DOHH2 (cell line): Measurements from ENCODE around the gene RPS6KA2.

ENCODE experiments used
- H3F3A ChIP-seq: fragments of 200-600 bp; sonication (generic), shearing (Covaris generic); 2 replicates; pipeline ENCODE4 v1.6.0; 2016; ENCODE audit warnings: antibody characterized with exemption, mild to moderate bottlenecking; ENCODE audit not compliant: control insufficient read depth, insufficient read depth
- H3K27ac ChIP-seq: fragments of 200-600 bp; sonication (generic); 2 replicates; pipeline ENCODE4 v1.5.1; 2014; ENCODE audit warnings: low read depth, mild to moderate bottlenecking, low read length, moderate library complexity
- H3K27me3 ChIP-seq: fragments of 200-600 bp; sonication (generic); 2 replicates; pipeline ENCODE4 v1.6.1; 2014; ENCODE audit warnings: mild to moderate bottlenecking, low read length, mixed read lengths; ENCODE audit not compliant: control insufficient read depth
- H3K36me3 ChIP-seq: fragments of 200-600 bp; sonication (generic); 2 replicates; pipeline ENCODE4 v1.6.1; 2014; ENCODE audit warnings: mild to moderate bottlenecking, low read length, moderate library complexity, mixed read lengths; ENCODE audit not compliant: control insufficient read depth
- H3K4me1 ChIP-seq: fragments of 200-600 bp; sonication (generic); 2 replicates; pipeline ENCODE4 v1.6.1; 2014; ENCODE audit warnings: mild to moderate bottlenecking, low read length, mixed read lengths; ENCODE audit not compliant: control insufficient read depth
- H3K4me2 ChIP-seq: fragments of 200-600 bp; sonication (generic); 2 replicates; pipeline ENCODE4 v1.6.0; 2014; ENCODE audit warnings: mild to moderate bottlenecking, low read length, moderate library complexity
- H3K4me3 ChIP-seq: fragments of 200-600 bp; sonication (generic); 2 replicates; pipeline ENCODE4 v1.5.1; 2014; ENCODE audit warnings: mild to moderate bottlenecking, low read length, mixed read lengths
- H3K79me2 ChIP-seq: fragments of 200-600 bp; sonication (generic); 2 replicates; pipeline ENCODE4 v1.6.1; 2014; ENCODE audit warnings: mild to moderate bottlenecking, low read length, mixed read lengths; ENCODE audit not compliant: control insufficient read depth
- H3K9me2 ChIP-seq: fragments of 200-600 bp; sonication (generic); replicated peaks from 2 replicates; pipeline ENCODE4 v1.6.1; 2014; ENCODE audit warnings: mild to moderate bottlenecking, low read length, mixed read lengths; ENCODE audit not compliant: control insufficient read depth
- H3K9me3 ChIP-seq: fragments of 200-600 bp; sonication (generic); 2 replicates; pipeline ENCODE4 v1.6.1; 2014; ENCODE audit warnings: antibody characterized with exemption, low read length, mixed read lengths; ENCODE audit not compliant: control insufficient read depth, insufficient read depth
- H4K20me1 ChIP-seq: fragments of 200-600 bp; sonication (generic); 2 replicates; pipeline ENCODE4 v1.6.0; 2014; ENCODE audit warnings: low read depth, mild to moderate bottlenecking, antibody characterized with exemption, low read length, moderate library complexity; ENCODE audit not compliant: control insufficient read depth, insufficient read depth
- CTCF ChIP-seq: fragments of 200-600 bp; sonication (generic); IDR thresholded peaks from one replicate; pipeline ENCODE4 v1.5.1; 2014; ENCODE audit warnings: antibody characterized with exemption, mild to moderate bottlenecking, low read depth, low read length; ENCODE audit not compliant: poor library complexity, severe bottlenecking
- EZH2phosphoT487 ChIP-seq: fragments of 200-600 bp; sonication (generic); IDR thresholded peaks from 2 replicates; pipeline ENCODE4 v1.6.1; 2017; ENCODE audit warnings: borderline replicate concordance, mild to moderate bottlenecking, antibody characterized with exemption, low read length, moderate library complexity, mixed read lengths

The RPS6KA2 gene

GRCh38 chr6:166498228-166498627 is 128.8 kb downstream of the RPS6KA2 start:
- H3K4me1 ChIP-seq: no peaks in the 10 kb centered on the region
- H4K20me1 ChIP-seq: no peaks in the 10 kb centered on the region
- no peaks in the 10 kb centered on the region for H3K9me2 ChIP-seq
- H3K4me3 ChIP-seq: no peak overlapping the region
- H3F3A ChIP-seq: no peaks in the 10 kb centered on the region
- no peak overlapping the region for H3K27ac ChIP-seq
- no peaks in the 10 kb centered on the region for H3K79me2 ChIP-seq
- no peaks in the 10 kb centered on the region for H3K36me3 ChIP-seq
- no peaks in the 10 kb centered on the region for H3K27me3 ChIP-seq
- peaks cover 11% of the 10 kb centered on the region; the same call in 1 of the 2 replicates for H3K9me3 ChIP-seq
- no peak for TF ChIP-seq EZH2phosphoT487
- no peak for TF ChIP-seq CTCF
- H3K4me2 ChIP-seq: no peak overlapping the region

- H3K79me2 ChIP-seq: no peaks in the 10 kb centered on the region
- no peak overlapping the region for H3K27ac ChIP-seq
- peaks cover 11% of the 10 kb centered on the region; the same call in 1 of the 2 replicates for H3K9me3 ChIP-seq
- no peaks in the 10 kb centered on the region for H3F3A ChIP-seq
- no peaks in the 10 kb centered on the region for H3K36me3 ChIP-seq
- H3K9me2 ChIP-seq: no peaks in the 10 kb centered on the region
- no peak overlapping the region for H3K4me3 ChIP-seq
- no peaks in the 10 kb centered on the region for H4K20me1 ChIP-seq
- no peaks in the 10 kb centered on the region for H3K27me3 ChIP-seq
- TF ChIP-seq EZH2phosphoT487: no peak
- no peak for TF ChIP-seq CTCF
- no peaks in the 10 kb centered on the region for H3K4me1 ChIP-seq
- no peak overlapping the region for H3K4me2 ChIP-seq
These were observed 129.8 kb downstream of the RPS6KA2 start for GRCh38 chr6:166497087-166497899.

GRCh38 chr6:166496460-166496859 is 130.6 kb downstream of the RPS6KA2 start:
- Histone ChIP-seq H3K79me2 (no peaks in the 10 kb centered on the region), H3K4me2 (no peak overlapping the region), H3K9me2 (no peaks in the 10 kb centered on the region), H3K9me3 (peaks cover 11% of the 10 kb centered on the region; the same call in 1 of the 2 replicates), H3K27me3 (no peaks in the 10 kb centered on the region), H4K20me1 (no peaks in the 10 kb centered on the region), H3K4me1 (no peaks in the 10 kb centered on the region), H3F3A (peaks cover 3% of the 10 kb centered on the region; the same call in 1 of the 2 replicates), H3K4me3 (no peak overlapping the region), H3K27ac (no peak overlapping the region), H3K36me3 (no peaks in the 10 kb centered on the region)
- TF ChIP-seq CTCF (no peak), EZH2phosphoT487 (no peak)
